Measurements from ENCODE around the gene IPCEF1. TPM values are rescaled to one million over a fixed set of nuclear protein-coding genes. Genes with fewer than 3 reads are reported as not detected.

Gene IPCEF1
- total and polyA plus RNA-seq, 2 of the 8 experiments (the other 6 are each of a cell fraction or from before 2014, with no cell fraction given), result 0.41 to 0.78 TPM

DNA sequence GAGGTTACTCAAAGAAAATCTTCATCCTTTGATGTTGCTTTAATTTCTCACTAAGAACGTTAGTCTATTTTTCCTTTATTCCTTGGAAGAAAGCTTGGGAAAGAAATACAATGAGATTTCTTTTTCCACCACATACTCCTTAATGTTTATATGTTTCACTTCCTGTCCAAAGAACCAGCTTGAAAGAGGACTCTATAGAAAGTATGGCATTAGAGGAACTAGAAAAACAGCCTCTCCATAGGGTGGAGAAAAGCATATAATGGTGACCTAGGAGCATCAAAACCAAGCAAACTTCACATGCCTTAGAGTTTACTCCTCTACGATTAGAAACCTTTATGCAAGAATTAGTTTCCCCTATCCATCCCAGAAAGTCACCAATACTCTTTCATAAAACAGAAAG lies 186.5 kb downstream of the IPCEF1 start:
- FAIRE-seq (no peak), DNase-seq (ENCODE audit: low read depth in 1 of 2, low spot score in 2 of 2) (no peak)
- no peak overlapping the region for H2AFZ ChIP-seq (ENCODE audit: low read length)
- H2BK5ac ChIP-seq (ENCODE audit: low read depth, low read length), result no peak overlapping the region
- ChIA-PET CTCF (ENCODE audit: partially characterized antibody) (interaction anchor here (1.0 to 1.6 kb wide), 2 partner anchors 12 to 17 kb away, joined by 3 to 4 read pairs; no protein-coding TSS in a partner anchor), POLR2A (ENCODE audit: partially characterized antibody) (no interaction called here)
- no peak overlapping the region for H2BK20ac ChIP-seq (ENCODE audit: low read length)
- no peak overlapping the region for H3K4ac ChIP-seq (replicated peaks; ENCODE audit: insufficient read length, low read depth, low read length)
- H3K36me3 ChIP-seq (ENCODE audit: control insufficient read depth in 2 of 4, insufficient read depth in 4 of 4, low read length in 3 of 4), result no peaks in the 10 kb centered on the region
- no peaks in the 10 kb centered on the region for H3K4me1 ChIP-seq (replicated peaks in 1 of 4; ENCODE audit: control insufficient read depth in 3 of 4, insufficient read depth in 4 of 4, low read length in 3 of 4)
- H3K4me3 ChIP-seq (ENCODE audit: extremely low read depth in 1 of 4, insufficient read depth in 2 of 4, low read depth in 3 of 4, low read length in 4 of 4), result no peak overlapping the region
- H2BK15ac ChIP-seq (ENCODE audit: low read length), result no peak overlapping the region
- no peak overlapping the region for H2BK12ac ChIP-seq (ENCODE audit: low read depth, low read length)
- peaks cover 0 to 1% (median 0%) of the 10 kb centered on the region in 4 experiments; a peak in 1 of 7 replicates for H3K27me3 ChIP-seq (replicated peaks in 1 of 4; ENCODE audit: control insufficient read depth in 3 of 4, extremely low read depth in 1 of 4, insufficient read depth in 3 of 4, low read length in 3 of 4)
- peaks cover 5 to 6% of the 10 kb centered on the region in 2 experiments; a peak in 3 of 4 replicates for H3K9me3 ChIP-seq (ENCODE audit: insufficient read depth in 2 of 2, low read depth in 1 of 2, low read length in 1 of 2)
- H3K79me1 ChIP-seq (ENCODE audit: low read depth, low read length), result no peaks in the 10 kb centered on the region
- no peak overlapping the region for H4K5ac ChIP-seq (ENCODE audit: insufficient read length, low read depth, low read length)
- H4K91ac ChIP-seq (replicated peaks; ENCODE audit: insufficient read length, low read length), result no peak overlapping the region
- no peak overlapping the region for H3K14ac ChIP-seq (ENCODE audit: insufficient read length)
- no peaks in the 10 kb centered on the region for H3K79me2 ChIP-seq (ENCODE audit: control insufficient read depth in 1 of 2, insufficient read depth in 2 of 2, low read length in 2 of 2)
- no peak overlapping the region for H3K18ac ChIP-seq (ENCODE audit: extremely low read depth, low read length)
- H2AK5ac ChIP-seq (ENCODE audit: low read depth, low read length), result no peak overlapping the region
- no peak overlapping the region for H3K4me2 ChIP-seq (ENCODE audit: insufficient read depth in 1 of 2, low read depth in 2 of 2, low read length in 2 of 2)
- no peak overlapping the region for H3K23ac ChIP-seq (ENCODE audit: insufficient read length)
- no peaks in the 10 kb centered on the region for H4K20me1 ChIP-seq (replicated peaks in 1 of 2; ENCODE audit: control insufficient read depth in 1 of 2, insufficient read depth in 2 of 2, low read length in 2 of 2)
- no peak overlapping the region for H3K56ac ChIP-seq (replicated peaks; ENCODE audit: insufficient read length, low read depth, low read length)
- 96% methylated on average over 2 of the region's 2 CpGs; no CpG with 5 or more reads in 1 of the 2 experiments for WGBS, 2 experiments (ENCODE audit: extremely low coverage in 1 of 2, insufficient coverage in 1 of 2, insufficient read length in 1 of 2, insufficient replicate concordance in 2 of 2, low coverage in 1 of 2, low lambda C conversion rate in 2 of 2, missing lambda C conversion rate in 1 of 2)
- TF ChIP-seq HDAC2 (IDR thresholded peaks at IDR 0.05; ENCODE audit: borderline replicate concordance in 1 of 2, low read depth in 2 of 2, low read length in 2 of 2) (no peak), RBBP5 (IDR thresholded peaks at IDR 0.05; ENCODE audit: borderline replicate concordance, low read depth, low read length) (no peak), YY1 (IDR thresholded peaks at IDR 0.05; ENCODE audit: low read depth, low read length) (no peak), KDM5A (IDR thresholded peaks at IDR 0.05; ENCODE audit: low read length) (no peak), SAP30 (IDR thresholded peaks at IDR 0.05; ENCODE audit: insufficient read depth, insufficient replicate concordance, low read length) (no peak), CBX5 (IDR thresholded peaks at IDR 0.05; ENCODE audit: low read depth, low read length) (no peak), SIN3A (conservative IDR thresholded peaks at IDR 0.05 in 1 of 2, IDR thresholded peaks at IDR 0.05 in 1 of 2; ENCODE audit: low read depth in 1 of 2, low read length in 2 of 2) (no peak), BRCA1 (IDR thresholded peaks at IDR 0.05; ENCODE audit: low read depth, low read length) (no peak), ASH2L (IDR thresholded peaks at IDR 0.05; ENCODE audit: low read length) (no peak), JUND (IDR thresholded peaks at IDR 0.05; ENCODE audit: low read length) (no peak), RXRA (IDR thresholded peaks at IDR 0.05; ENCODE audit: insufficient read depth, low read depth, low read length) (no peak), CBX8 (IDR thresholded peaks at IDR 0.05; ENCODE audit: borderline replicate concordance, low read depth, low read length) (no peak)
- H2BK120ac ChIP-seq (replicated peaks; ENCODE audit: low read depth, low read length), result no peak overlapping the region
- H3K27ac ChIP-seq (ENCODE audit: low read depth, low read length), result no peak overlapping the region
- H3K9ac ChIP-seq (replicated peaks in 1 of 4; ENCODE audit: extremely low read depth in 1 of 4, low read depth in 3 of 4, low read length in 3 of 4), result no peak overlapping the region
- no peak overlapping the region for H4K8ac ChIP-seq (ENCODE audit: extremely low read depth, insufficient read depth, low read length)
- H3K23me2 ChIP-seq (ENCODE audit: low read depth, low read length), result no peaks in the 10 kb centered on the region
